Activated CD8-positive, alpha-beta T cell treated with anti-CD3 and anti-CD28 coated beads for 36 hours (primary cell): Measurements from ENCODE around the gene YDJC. TPM values are rescaled to one million over a fixed set of nuclear protein-coding genes. Genes with fewer than 3 reads are reported as not detected.

ENCODE experiments used
- ATAC-seq: fragments of 200-7000 bp; cut with Tn5 transposase; one replicate; pipeline ENCODE4 v1.10.0; 2021; ENCODE audit warnings: mild to moderate bottlenecking, moderate library complexity
- CTCF ChIA-PET: fragments of 350-600 bp; sonication (Branson Sonifier 250); formaldehyde crosslinking; loops from one replicate; lab custom pipeline; 2021; ENCODE audit warnings: antibody characterized with exemption; lab: Charles Lee
- POLR2A ChIA-PET: fragments of 350-600 bp; sonication (Branson Sonifier 250); formaldehyde crosslinking; loops from one replicate; lab custom pipeline; 2021; ENCODE audit warnings: antibody characterized with exemption; lab: Charles Lee
- DNase-seq: peaks from one replicate; pipeline ENCODE4 v3.0.0-alpha.2; 2020
- H3K27ac Mint-ChIP-seq: one replicate; pipeline ENCODE4 v1.8.0; 2021; ENCODE audit warnings: mild to moderate bottlenecking, mixed read lengths
- H3K27me3 Mint-ChIP-seq: one replicate; pipeline ENCODE4 v1.8.0; 2021; ENCODE audit warnings: mixed read lengths
- H3K36me3 Mint-ChIP-seq: one replicate; pipeline ENCODE4 v1.8.0; 2021; ENCODE audit warnings: low read depth, mixed read lengths
- H3K4me1 Mint-ChIP-seq: one replicate; pipeline ENCODE4 v1.8.0; 2021; ENCODE audit warnings: low read depth, mixed read lengths
- H3K4me3 Mint-ChIP-seq: one replicate; pipeline ENCODE4 v1.8.0; 2021; ENCODE audit warnings: mild to moderate bottlenecking, moderate library complexity, mixed read lengths
- H3K9me3 Mint-ChIP-seq: one replicate; pipeline ENCODE4 v1.8.0; 2021; ENCODE audit warnings: mixed read lengths
- intact Hi-C: fragments of 100-400 bp; cut with micrococcal nuclease; formaldehyde crosslinking; loops from one replicate; pipeline ENCODE4 v1.10.0; 2022
- total RNA-seq, 2 experiments: library from RNA; stranded (reverse); gene quantifications; one replicate each; pipeline ENCODE4 v1.2.3, GENCODE V29; 2021
- TF ChIP-seq, protein P1 (sequence below): fragments of 200-600 bp; IDR thresholded peaks from one replicate; pipeline ENCODE4 v1.8.0; 2022; ENCODE audit warnings: antibody characterized with exemption, mild to moderate bottlenecking

The YDJC gene
- total RNA-seq, 2 experiments from 2014 or later: 60.1 to 64.9 TPM

DNA sequence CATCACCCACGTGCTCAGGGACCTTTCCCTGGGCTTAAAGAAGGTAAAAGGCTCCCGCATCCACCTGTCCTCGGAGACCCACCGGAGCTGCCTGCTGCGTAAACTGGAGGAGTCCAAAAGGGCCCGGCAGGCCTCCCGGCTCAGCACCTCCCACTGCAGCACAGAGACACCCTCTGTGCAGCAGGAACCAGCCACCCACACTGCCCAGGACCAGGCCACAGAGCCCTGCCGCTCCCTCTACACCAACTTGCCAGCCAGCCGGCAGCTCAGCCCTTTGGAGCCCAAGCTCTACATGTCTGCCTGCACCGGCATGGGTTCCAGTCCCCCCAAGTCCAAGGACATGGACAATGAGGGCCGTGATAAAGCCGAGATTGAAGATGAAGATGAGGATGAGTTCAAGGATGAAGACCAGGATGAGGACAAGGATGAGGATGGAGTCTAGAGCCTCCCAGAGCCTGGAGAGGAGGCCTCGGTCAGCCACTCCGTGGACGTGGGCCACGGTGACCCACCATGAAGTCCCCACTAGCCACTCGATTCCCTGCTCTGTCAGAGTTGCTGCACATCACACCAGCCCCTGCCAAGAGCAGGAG is 6.9 kb upstream of the YDJC start:
- ATAC-seq (no peak), DNase-seq (no peak)
- Mint-ChIP-seq H3K36me3 (no peaks in the 10 kb centered on the region), H3K27ac (no peak overlapping the region), H3K4me1 (peaks cover 10% of the 10 kb centered on the region), H3K9me3 (no peaks in the 10 kb centered on the region), H3K4me3 (no peak overlapping the region), H3K27me3 (no peaks in the 10 kb centered on the region)
- POLR2A ChIA-PET: interaction anchor here (1.1 kb wide), 1 partner anchor 9 kb away, joined by 4 read pairs; no protein-coding TSS in a partner anchor
- TF ChIP-seq, protein P1, sequence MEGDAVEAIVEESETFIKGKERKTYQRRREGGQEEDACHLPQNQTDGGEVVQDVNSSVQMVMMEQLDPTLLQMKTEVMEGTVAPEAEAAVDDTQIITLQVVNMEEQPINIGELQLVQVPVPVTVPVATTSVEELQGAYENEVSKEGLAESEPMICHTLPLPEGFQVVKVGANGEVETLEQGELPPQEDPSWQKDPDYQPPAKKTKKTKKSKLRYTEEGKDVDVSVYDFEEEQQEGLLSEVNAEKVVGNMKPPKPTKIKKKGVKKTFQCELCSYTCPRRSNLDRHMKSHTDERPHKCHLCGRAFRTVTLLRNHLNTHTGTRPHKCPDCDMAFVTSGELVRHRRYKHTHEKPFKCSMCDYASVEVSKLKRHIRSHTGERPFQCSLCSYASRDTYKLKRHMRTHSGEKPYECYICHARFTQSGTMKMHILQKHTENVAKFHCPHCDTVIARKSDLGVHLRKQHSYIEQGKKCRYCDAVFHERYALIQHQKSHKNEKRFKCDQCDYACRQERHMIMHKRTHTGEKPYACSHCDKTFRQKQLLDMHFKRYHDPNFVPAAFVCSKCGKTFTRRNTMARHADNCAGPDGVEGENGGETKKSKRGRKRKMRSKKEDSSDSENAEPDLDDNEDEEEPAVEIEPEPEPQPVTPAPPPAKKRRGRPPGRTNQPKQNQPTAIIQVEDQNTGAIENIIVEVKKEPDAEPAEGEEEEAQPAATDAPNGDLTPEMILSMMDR: no peak
- CTCF ChIA-PET: interaction anchor here (1.4 kb wide), 1 partner anchor 10 kb away, joined by 11 read pairs; no protein-coding TSS in a partner anchor
- intact Hi-C loops: no loop called here

DNA sequence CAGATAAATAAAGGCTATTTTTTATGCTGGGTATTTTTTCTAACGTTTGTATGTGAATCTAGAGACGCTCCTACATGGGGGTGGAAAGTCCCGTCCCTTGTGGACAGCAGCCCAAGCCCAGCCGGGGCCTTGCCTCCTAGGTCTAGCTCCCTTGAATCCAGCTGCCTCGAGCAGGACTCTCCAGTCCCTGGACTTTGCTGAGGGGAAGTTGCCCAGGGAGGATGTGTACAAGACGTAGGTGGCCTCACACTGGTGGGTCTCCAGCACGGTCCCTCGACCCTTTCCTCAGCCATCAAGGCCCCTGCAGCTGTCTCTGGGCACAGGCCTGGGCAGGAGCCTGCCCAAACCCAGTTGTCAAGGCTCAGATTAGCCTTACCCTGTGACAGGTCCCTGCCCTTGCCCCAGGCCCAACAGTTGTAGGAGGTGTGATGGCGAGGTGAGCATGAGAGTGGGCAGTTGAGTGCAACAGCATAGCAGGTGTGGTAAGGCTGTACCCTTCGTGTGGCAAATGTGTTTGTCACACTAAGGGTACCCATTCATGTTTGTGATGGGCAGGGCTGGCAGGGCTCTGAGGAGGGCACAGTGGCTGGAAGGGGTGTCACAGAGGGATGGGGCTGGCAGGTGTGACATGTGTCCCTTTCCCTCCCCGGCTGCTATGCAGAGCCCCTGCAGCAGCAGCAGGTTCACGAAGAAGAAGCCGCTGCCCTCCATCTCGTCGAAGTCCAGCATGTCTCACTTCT is 6.1 kb upstream of the YDJC start:
- no peak overlapping the region for H3K4me3 Mint-ChIP-seq
- H3K4me1 Mint-ChIP-seq: peaks cover 10% of the 10 kb centered on the region
- no peaks in the 10 kb centered on the region for H3K27me3 Mint-ChIP-seq
- TF ChIP-seq, protein P1: no peak
- H3K9me3 Mint-ChIP-seq: no peaks in the 10 kb centered on the region
- ChIA-PET CTCF (interaction anchor here (0.9 to 1.2 kb wide), 2 partner anchors 9 to 11 kb away, joined by 3 to 5 read pairs; no protein-coding TSS in a partner anchor), POLR2A (interaction anchor here (0.9 to 1.1 kb wide), 2 partner anchors 9 to 11 kb away, joined by 3 to 4 read pairs; no protein-coding TSS in a partner anchor)
- DNase-seq (no peak), ATAC-seq (no peak)
- H3K36me3 Mint-ChIP-seq: no peaks in the 10 kb centered on the region
- no peak overlapping the region for H3K27ac Mint-ChIP-seq
- intact Hi-C loops: no loop called here

DNA sequence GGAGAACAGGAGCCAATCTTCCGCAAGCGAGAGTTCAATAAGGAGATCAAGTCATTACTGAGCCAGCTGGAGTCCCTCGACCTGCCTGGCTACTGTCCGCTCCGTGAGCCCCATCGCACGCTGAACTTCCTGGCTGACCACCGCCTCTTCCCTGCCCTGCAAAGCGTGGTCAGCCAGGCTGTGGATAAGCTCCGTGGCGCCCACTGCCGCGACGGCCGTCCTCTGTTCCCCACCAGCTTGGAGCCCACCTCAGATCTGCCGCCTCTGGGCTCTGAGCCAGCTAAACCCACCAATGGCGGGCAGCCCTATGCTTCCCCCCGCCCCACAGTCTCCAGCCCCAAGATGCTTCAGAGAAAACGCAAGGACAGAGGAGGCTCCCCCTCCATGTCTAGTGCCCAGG is 5.0 kb upstream of the YDJC start:
- no peaks in the 10 kb centered on the region for H3K9me3 Mint-ChIP-seq
- ChIA-PET CTCF (interaction anchor here (0.9 to 2.8 kb wide), 3 partner anchors 10 to 12 kb away, joined by 3 to 10 read pairs (median 5); no protein-coding TSS in a partner anchor), POLR2A (interaction anchor here (0.9 kb wide), 1 partner anchor 12 kb away, joined by 3 read pairs; no protein-coding TSS in a partner anchor)
- intact Hi-C loops: no loop called here
- H3K4me3 Mint-ChIP-seq: no peak overlapping the region
- ATAC-seq (no peak), DNase-seq (no peak)
- TF ChIP-seq, protein P1: no peak
- H3K4me1 Mint-ChIP-seq: peaks cover 15% of the 10 kb centered on the region
- no peaks in the 10 kb centered on the region for H3K36me3 Mint-ChIP-seq
- no peak overlapping the region for H3K27ac Mint-ChIP-seq
- H3K27me3 Mint-ChIP-seq: no peaks in the 10 kb centered on the region

DNA sequence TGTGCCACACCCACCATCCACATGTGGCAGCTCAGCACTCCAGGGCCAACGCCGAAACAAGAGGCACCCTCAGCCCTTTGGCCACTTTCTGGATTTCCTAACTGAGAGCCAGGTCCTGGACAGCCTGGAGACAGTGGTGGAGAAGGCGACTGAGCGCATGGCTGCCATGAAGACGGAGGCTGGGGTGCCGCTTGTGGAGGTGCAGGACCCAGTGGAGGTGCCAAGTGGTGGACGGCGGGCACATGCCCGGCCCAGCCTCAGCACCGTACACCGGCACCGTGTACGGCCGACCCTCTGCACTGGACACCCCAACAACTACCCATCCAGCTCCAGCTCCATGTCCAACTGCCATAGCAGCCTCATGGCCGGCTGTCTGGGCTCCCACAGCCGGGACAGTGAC is 4.3 kb upstream of the YDJC start:
- Mint-ChIP-seq H3K4me3 (no peak overlapping the region), H3K9me3 (no peaks in the 10 kb centered on the region), H3K4me1 (peaks cover 17% of the 10 kb centered on the region), H3K27me3 (no peaks in the 10 kb centered on the region), H3K36me3 (peaks cover 3% of the 10 kb centered on the region), H3K27ac (no peak overlapping the region)
- intact Hi-C loops: no loop called here
- no peak for DNase-seq
- TF ChIP-seq, protein P1: no peak
- POLR2A ChIA-PET: interaction anchor here (1.2 to 1.3 kb wide), 2 partner anchors 9 to 13 kb away, joined by 6 to 9 read pairs; partner anchors contain the start of gene SDF2L1
- CTCF ChIA-PET: interaction anchor here (1.0 to 2.8 kb wide), 2 partner anchors 9 to 13 kb away, joined by 6 to 10 read pairs; no protein-coding TSS in a partner anchor
- no peak for ATAC-seq
